Measurements from ENCODE around the gene HEATR5A. TPM values are rescaled to one million over a fixed set of nuclear protein-coding genes. Genes with fewer than 3 reads are reported as not detected.
"Not testable (repeated sequence)": the region's sequence is repeated elsewhere in the genome, so short reads cannot be mapped to it uniquely, and the experiment has no call there.

Gene HEATR5A
- total RNA-seq, 5 donors from 2014 or later (not counting 1 experiment from before 2014, with no cell fraction given): 7.5 to 13.2 (median 13.0) TPM

DNA sequence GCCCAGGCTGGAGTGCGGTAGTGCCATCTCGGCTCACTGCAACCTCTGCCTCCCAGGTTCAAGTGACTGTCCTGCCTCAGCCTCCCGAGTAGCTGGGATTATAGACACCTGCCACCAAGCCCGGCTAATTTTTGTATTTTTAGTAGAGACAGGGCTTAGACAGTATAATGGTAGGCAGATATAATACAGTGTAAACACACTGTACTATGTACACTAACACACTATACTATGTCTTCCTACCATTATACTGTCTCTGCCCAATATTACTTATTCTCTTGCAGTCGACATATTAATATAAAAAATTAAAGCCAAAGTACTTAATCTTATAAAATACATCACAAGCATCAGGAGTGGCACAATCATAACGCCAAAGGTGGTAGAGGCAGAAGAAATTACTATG is 21.9 kb upstream of the HEATR5A start:
- Mint-ChIP-seq H3K9me3 (peaks cover 0 to 4% (median 3%) of the 10 kb centered on the region in 3 donors), H3K4me3 (no peak overlapping the region), H3K36me3 (peaks cover 32% of the 10 kb centered on the region), H3K27me3 (no peaks in the 10 kb centered on the region), H3K27ac (no peak overlapping the region), H3K4me1 (no peaks in the 10 kb centered on the region)
- H3K27me3 ChIP-seq (replicated peaks in 1 of 2; ENCODE audit: control insufficient read depth in 2 of 2, extremely low read depth in 1 of 2, insufficient read depth in 2 of 2, low read length in 1 of 2): no peaks in the 10 kb centered on the region
- H3K9me3 ChIP-seq: no peaks in the 10 kb centered on the region
- ATAC-seq (replicated peaks in 1 of 4) (no peak), DNase-seq (no peak)
- 100% methylated on average over 2 of the region's 6 CpGs for WGBS (ENCODE audit: insufficient coverage)
- H3K36me3 ChIP-seq (ENCODE audit: control insufficient read depth in 2 of 2, extremely low read depth in 1 of 2, insufficient read depth in 1 of 2, low read length in 1 of 2): no peaks in the 10 kb centered on the region
- ChIA-PET CTCF (no interaction called here), POLR2A (no interaction called here)
- H3K27ac ChIP-seq (ENCODE audit: low read length): no peak overlapping the region
- H3K4me3 ChIP-seq (ENCODE audit: control insufficient read depth in 1 of 2, extremely low read depth in 1 of 2, low read length in 1 of 2): no peak overlapping the region
- H3K4me1 ChIP-seq (ENCODE audit: control insufficient read depth in 1 of 2, extremely low read depth in 1 of 2, insufficient read depth in 2 of 2, low read length in 2 of 2): no peaks in the 10 kb centered on the region

DNA sequence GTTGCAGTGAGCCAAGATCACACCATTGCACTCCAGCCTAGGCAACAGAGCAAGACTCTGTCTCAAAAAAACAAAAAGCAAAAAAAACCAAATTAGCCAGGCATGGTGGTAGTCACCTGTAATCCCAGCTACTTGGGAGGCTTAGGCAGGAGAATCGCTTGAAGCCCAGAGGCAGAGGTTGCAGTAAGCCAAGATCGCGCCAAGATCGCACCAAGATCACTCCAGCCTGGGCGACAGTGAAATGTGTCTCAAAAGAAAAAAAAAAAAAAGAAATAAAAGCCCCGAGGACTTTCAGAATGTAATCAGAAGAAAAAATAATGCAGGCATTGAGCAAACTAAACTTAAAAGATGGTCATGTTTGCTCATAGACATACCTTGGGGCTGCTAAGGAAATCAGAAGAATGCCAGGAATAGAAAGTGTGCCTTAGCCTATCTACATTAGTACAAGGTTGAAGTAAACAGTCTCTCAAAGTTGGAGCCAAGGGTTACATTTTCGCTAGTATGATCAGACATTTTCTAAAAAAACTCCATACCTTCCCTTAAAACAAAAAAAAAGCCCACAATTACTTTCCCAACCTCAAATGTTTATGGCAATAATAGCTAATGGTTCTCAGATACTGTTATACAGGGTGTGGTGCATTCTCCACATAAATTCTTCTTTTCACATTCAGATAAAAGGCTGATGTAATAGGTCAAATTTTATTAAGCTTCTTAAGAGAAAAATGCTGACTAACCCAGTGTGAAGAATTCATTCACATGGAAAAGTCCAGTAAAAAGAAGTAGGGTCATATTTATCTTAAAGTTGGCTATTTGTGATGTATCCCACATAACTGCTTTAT is 21.1 kb upstream of the HEATR5A start:
- ATAC-seq (replicated peaks in 1 of 4): no peak
- Mint-ChIP-seq H3K4me1 (no peaks in the 10 kb centered on the region), H3K4me3 (no peak overlapping the region), H3K9me3 (peaks cover 0 to 4% (median 3%) of the 10 kb centered on the region in 3 donors), H3K27ac (no peak overlapping the region), H3K27me3 (no peaks in the 10 kb centered on the region), H3K36me3 (peaks cover 31% of the 10 kb centered on the region)
- WGBS (ENCODE audit: insufficient coverage): 100% methylated on average over 1 of the region's 7 CpGs
- H3K27ac ChIP-seq (ENCODE audit: low read length): no peak overlapping the region
- H3K36me3 ChIP-seq (ENCODE audit: control insufficient read depth in 2 of 2, extremely low read depth in 1 of 2, insufficient read depth in 1 of 2, low read length in 1 of 2): no peaks in the 10 kb centered on the region
- ChIA-PET CTCF (no interaction called here), POLR2A (no interaction called here)
- no peaks in the 10 kb centered on the region for H3K9me3 ChIP-seq
- no peak overlapping the region for H3K4me3 ChIP-seq (ENCODE audit: control insufficient read depth in 1 of 2, extremely low read depth in 1 of 2, low read length in 1 of 2)
- H3K4me1 ChIP-seq (ENCODE audit: control insufficient read depth in 1 of 2, extremely low read depth in 1 of 2, insufficient read depth in 2 of 2, low read length in 2 of 2): no peaks in the 10 kb centered on the region
- DNase-seq: no peak
- no peaks in the 10 kb centered on the region for H3K27me3 ChIP-seq (replicated peaks in 1 of 2; ENCODE audit: control insufficient read depth in 2 of 2, extremely low read depth in 1 of 2, insufficient read depth in 2 of 2, low read length in 1 of 2)

DNA sequence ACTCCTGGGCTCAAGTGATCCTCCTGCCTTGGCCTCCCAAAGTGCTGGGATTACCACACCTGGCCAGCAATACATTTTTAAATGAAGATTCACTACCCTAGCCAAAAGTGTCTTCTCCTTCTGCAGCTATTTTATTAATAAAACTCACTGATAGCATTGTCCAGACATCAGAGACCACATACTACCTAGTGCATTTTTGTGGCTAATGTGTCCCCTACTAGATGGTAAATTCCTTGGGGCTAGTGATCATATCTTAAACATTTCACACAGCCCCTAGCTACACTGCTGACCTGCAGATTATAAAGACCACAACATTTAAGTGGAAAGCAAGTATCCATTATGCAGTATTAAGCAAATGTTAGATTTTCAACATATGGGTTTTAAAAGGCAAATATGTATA is 19.9 kb upstream of the HEATR5A start:
- ChIA-PET POLR2A (interaction anchor here (0.6 kb wide), 2 partner anchors 285 to 309 kb away, joined by 4 to 6 read pairs; no protein-coding TSS in a partner anchor), CTCF (no interaction called here)
- H3K9me3 Mint-ChIP-seq: peaks cover 0 to 4% (median 3%) of the 10 kb centered on the region in 3 donors
- no peaks in the 10 kb centered on the region for H3K27me3 ChIP-seq (replicated peaks in 1 of 2; ENCODE audit: control insufficient read depth in 2 of 2, extremely low read depth in 1 of 2, insufficient read depth in 2 of 2, low read length in 1 of 2)
- ATAC-seq (replicated peaks in 1 of 4) (no peak), DNase-seq (no peak)
- no peaks in the 10 kb centered on the region for H3K27me3 Mint-ChIP-seq
- H3K4me1 ChIP-seq (ENCODE audit: control insufficient read depth in 1 of 2, extremely low read depth in 1 of 2, insufficient read depth in 2 of 2, low read length in 2 of 2): no peaks in the 10 kb centered on the region
- no peaks in the 10 kb centered on the region for H3K4me1 Mint-ChIP-seq
- H3K27ac ChIP-seq (ENCODE audit: low read length): no peak overlapping the region
- no peaks in the 10 kb centered on the region for H3K9me3 ChIP-seq
- H3K36me3 Mint-ChIP-seq: peaks cover 23% of the 10 kb centered on the region
- H3K36me3 ChIP-seq (ENCODE audit: control insufficient read depth in 2 of 2, extremely low read depth in 1 of 2, insufficient read depth in 1 of 2, low read length in 1 of 2): no peaks in the 10 kb centered on the region
- no peak overlapping the region for H3K27ac Mint-ChIP-seq
- H3K4me3 ChIP-seq (ENCODE audit: control insufficient read depth in 1 of 2, extremely low read depth in 1 of 2, low read length in 1 of 2): no peak overlapping the region
- H3K4me3 Mint-ChIP-seq: no peak overlapping the region

DNA sequence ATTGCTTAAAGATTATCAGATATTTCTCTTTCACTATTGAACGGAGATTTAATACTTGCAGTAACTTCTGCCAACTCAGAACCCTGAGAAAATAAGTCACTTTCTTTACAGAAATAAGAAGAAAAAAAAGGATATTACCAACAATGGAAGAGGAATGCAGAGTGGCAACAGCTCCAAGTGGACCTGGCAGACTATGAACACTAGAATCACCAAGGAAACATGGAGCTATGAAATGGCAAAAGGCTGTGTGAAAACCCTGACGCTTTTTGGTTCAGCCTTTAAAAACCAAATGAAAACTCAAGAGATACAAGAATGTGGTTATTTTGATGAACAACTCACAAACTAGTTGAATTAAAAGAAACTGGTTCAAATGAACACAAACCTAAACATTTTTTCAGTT is 19.2 kb upstream of the HEATR5A start:
- POLR2A ChIA-PET: interaction anchor here (0.6 kb wide), 2 partner anchors 284 to 309 kb away, joined by 4 to 6 read pairs; no protein-coding TSS in a partner anchor
- H3K27me3 Mint-ChIP-seq: no peaks in the 10 kb centered on the region
- CTCF ChIA-PET: no interaction called here

DNA sequence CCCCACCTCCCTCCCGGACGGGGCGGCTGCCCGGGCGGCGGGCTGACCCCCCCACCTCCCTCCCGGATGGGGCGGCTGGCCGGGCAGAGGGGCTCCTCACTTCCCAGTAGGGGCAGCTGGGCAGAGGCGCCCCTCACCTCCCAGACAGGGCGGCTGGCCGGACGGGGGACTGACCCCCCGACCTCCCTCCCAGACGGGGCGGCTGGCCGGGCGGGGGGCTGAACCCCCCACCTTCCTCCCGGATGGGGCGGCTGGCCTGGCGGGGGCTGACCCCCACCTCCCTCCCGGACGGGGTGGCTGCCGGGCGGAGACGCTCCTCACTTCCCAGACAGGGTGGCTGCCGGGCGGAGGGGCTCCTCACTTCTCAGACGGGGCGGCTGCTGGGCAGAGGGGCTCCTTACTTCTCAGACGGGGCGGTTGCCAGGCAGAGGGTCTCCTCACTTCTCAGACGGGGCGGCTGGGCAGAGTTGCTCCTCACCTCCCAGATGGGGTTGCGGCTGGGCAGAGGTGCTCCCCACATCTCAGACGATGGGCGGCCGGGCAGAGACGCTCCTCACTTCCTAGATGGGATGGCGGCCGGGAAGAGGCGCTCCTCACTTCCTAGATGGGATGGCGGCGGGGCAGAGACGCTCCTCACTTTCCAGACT is 16.8 kb upstream of the HEATR5A start:
- DNase-seq; CTCF ChIA-PET; H3K27me3 Mint-ChIP-seq; H3K4me1 Mint-ChIP-seq; H3K9me3 ChIP-seq; POLR2A ChIA-PET; H3K4me1 ChIP-seq (ENCODE audit: control insufficient read depth in 1 of 2, extremely low read depth in 1 of 2, insufficient read depth in 2 of 2, low read length in 2 of 2); ATAC-seq (replicated peaks in 1 of 4); H3K27ac ChIP-seq (ENCODE audit: low read length); H3K36me3 ChIP-seq (ENCODE audit: control insufficient read depth in 2 of 2, extremely low read depth in 1 of 2, insufficient read depth in 1 of 2, low read length in 1 of 2); H3K4me3 ChIP-seq (ENCODE audit: control insufficient read depth in 1 of 2, extremely low read depth in 1 of 2, low read length in 1 of 2); H3K9me3 Mint-ChIP-seq; H3K27ac Mint-ChIP-seq; H3K4me3 Mint-ChIP-seq; H3K27me3 ChIP-seq (replicated peaks in 1 of 2; ENCODE audit: control insufficient read depth in 2 of 2, extremely low read depth in 1 of 2, insufficient read depth in 2 of 2, low read length in 1 of 2): not testable (repeated sequence)
- H3K36me3 Mint-ChIP-seq: peaks cover 28% of the 10 kb centered on the region
- WGBS (ENCODE audit: insufficient coverage): 93% methylated on average over 3 of the region's 45 CpGs

More for the DNA sequence above, 19.2 kb upstream of the HEATR5A start:
- no peak overlapping the region for H3K27ac Mint-ChIP-seq
- WGBS (ENCODE audit: insufficient coverage): no CpG with 5 or more reads among the region's 2 CpGs
- Histone ChIP-seq H3K9me3 (no peaks in the 10 kb centered on the region), H3K36me3 (ENCODE audit: control insufficient read depth in 2 of 2, extremely low read depth in 1 of 2, insufficient read depth in 1 of 2, low read length in 1 of 2) (no peaks in the 10 kb centered on the region), H3K4me3 (ENCODE audit: control insufficient read depth in 1 of 2, extremely low read depth in 1 of 2, low read length in 1 of 2) (no peak overlapping the region), H3K27me3 (replicated peaks in 1 of 2; ENCODE audit: control insufficient read depth in 2 of 2, extremely low read depth in 1 of 2, insufficient read depth in 2 of 2, low read length in 1 of 2) (no peaks in the 10 kb centered on the region), H3K27ac (ENCODE audit: low read length) (no peak overlapping the region), H3K4me1 (ENCODE audit: control insufficient read depth in 1 of 2, extremely low read depth in 1 of 2, insufficient read depth in 2 of 2, low read length in 2 of 2) (no peaks in the 10 kb centered on the region)
- no peak for ATAC-seq (replicated peaks in 1 of 4)
- H3K9me3 Mint-ChIP-seq: peaks cover 0 to 4% (median 3%) of the 10 kb centered on the region in 3 donors
- H3K4me1 Mint-ChIP-seq: no peaks in the 10 kb centered on the region
- no peak for DNase-seq
- H3K36me3 Mint-ChIP-seq: peaks cover 23% of the 10 kb centered on the region
- H3K4me3 Mint-ChIP-seq: no peak overlapping the region

DNA sequence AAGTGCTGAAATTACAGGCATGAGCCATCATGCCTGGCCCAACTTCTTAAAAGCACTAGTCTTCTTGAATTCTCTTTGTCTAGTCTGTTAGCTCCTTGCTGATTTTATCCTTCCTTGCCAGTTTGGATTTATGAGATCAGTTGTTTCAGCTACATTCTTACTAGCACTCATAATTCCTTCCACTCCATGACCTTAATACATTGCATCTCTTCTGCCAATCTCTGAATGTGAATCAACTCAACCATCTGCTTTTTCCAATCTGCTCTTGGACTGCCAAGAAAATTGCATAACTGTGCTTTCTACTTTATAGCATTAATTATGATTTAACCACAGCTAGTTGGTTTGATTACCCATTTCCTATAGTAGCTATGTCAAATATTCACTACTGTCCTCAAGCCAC is 14.9 kb upstream of the HEATR5A start:
- Mint-ChIP-seq H3K27me3 (no peaks in the 10 kb centered on the region), H3K9me3 (peaks cover 5 to 7% (median 6%) of the 10 kb centered on the region in 3 donors), H3K36me3 (peaks cover 37% of the 10 kb centered on the region), H3K4me3 (no peak overlapping the region), H3K27ac (no peak overlapping the region), H3K4me1 (no peaks in the 10 kb centered on the region)
- CTCF ChIA-PET: no interaction called here
- H3K27me3 ChIP-seq (replicated peaks in 1 of 2; ENCODE audit: control insufficient read depth in 2 of 2, extremely low read depth in 1 of 2, insufficient read depth in 2 of 2, low read length in 1 of 2): no peaks in the 10 kb centered on the region
- POLR2A ChIA-PET: no interaction called here
- H3K4me3 ChIP-seq (ENCODE audit: control insufficient read depth in 1 of 2, extremely low read depth in 1 of 2, low read length in 1 of 2): no peak overlapping the region
- DNase-seq: no peak
- H3K4me1 ChIP-seq (ENCODE audit: control insufficient read depth in 1 of 2, extremely low read depth in 1 of 2, insufficient read depth in 2 of 2, low read length in 2 of 2): no peaks in the 10 kb centered on the region
- no peaks in the 10 kb centered on the region for H3K36me3 ChIP-seq (ENCODE audit: control insufficient read depth in 2 of 2, extremely low read depth in 1 of 2, insufficient read depth in 1 of 2, low read length in 1 of 2)
- ATAC-seq (replicated peaks in 1 of 4): no peak
- no peaks in the 10 kb centered on the region for H3K9me3 ChIP-seq
- H3K27ac ChIP-seq (ENCODE audit: low read length): no peak overlapping the region

Measured in T-cell (primary cell).